ENCODE data around the gene SH2D2A.

- TF ChIP-seq CTCF (IDR thresholded peaks at IDR 0.05) (no peak), POLR2A (IDR thresholded peaks at IDR 0.05) (no peak), EP300 (IDR thresholded peaks at IDR 0.05) (no peak)
Measured at GRCh38 chr1:156773607-156774006, 43.0 kb downstream of the SH2D2A start.
